Thyroid gland (tissue), 4 donors: ENCODE data around the gene SOWAHD. TPM values are rescaled to one million over a fixed set of nuclear protein-coding genes. Genes with fewer than 3 reads are reported as not detected.
A peak's percentile ranks its signal among the peaks of the same experiment; 100 is the strongest.

ENCODE experiments used
- DNase-seq, 2 donors: peaks; one replicate each; pipeline ENCODE4 v3.0.0-alpha.2; 2019
- H3K27ac ChIP-seq, 3 donors: fragments of 200-600 bp; sonication (generic); 1 replicate in 2 of 3; 2 replicates in 1 of 3; pipeline ENCODE4 v1.5.1; 2016 to 2019; ENCODE audit warnings: mild to moderate bottlenecking in 1 of 3, moderate library complexity in 1 of 3
- H3K27me3 ChIP-seq: fragments of 200-600 bp; sonication (generic); one replicate; pipeline ENCODE4 v1.5.1; 2019
- H3K36me3 ChIP-seq, 2 donors: fragments of 200-600 bp; sonication (generic); one replicate each; pipeline ENCODE4 v1.5.1; 2016 to 2019
- H3K4me1 ChIP-seq, 2 donors: fragments of 200-600 bp; sonication (generic); one replicate each; pipeline ENCODE4 v1.5.1; 2017 to 2019
- H3K4me3 ChIP-seq, 3 donors: fragments of 200-600 bp; sonication (generic); replicated peaks in 1 of 3; 1 replicate in 2 of 3; 2 replicates in 1 of 3; pipeline ENCODE4 v1.5.1; 2016; ENCODE audit warnings: mild to moderate bottlenecking in 1 of 3
- H3K9me3 ChIP-seq: fragments of 200-600 bp; sonication (generic); one replicate; pipeline ENCODE4 v1.5.1; 2017
- POLR2A ChIP-seq, 2 donors: fragments of 450-650 bp; IDR thresholded peaks; one replicate each; pipeline ENCODE4 v1.6.1; 2017; ENCODE audit warnings: antibody characterized with exemption in 2 of 2, mild to moderate bottlenecking in 2 of 2, moderate library complexity in 1 of 2
- WGBS, 2 donors: methylation state at CpG; one replicate each; pipeline ENCODE4 v1.1.5; 2017; 5-methylcytosine and 5-hydroxymethylcytosine counted together
- intact Hi-C: fragments of 100-400 bp; cut with DNase I; formaldehyde crosslinking; loops from one replicate; pipeline ENCODE4 v1.15.1; 2023
- total RNA-seq, 4 donors: library from RNA; depleted of rRNA; stranded (reverse); fragments of >200 nt; gene quantifications; one replicate each; pipeline ENCODE4 v1.2.3, GENCODE V29; 2016
- TF ChIP-seq, protein P1 (sequence below), 6 experiments: fragments of 200-600 bp in 3 of 6; fragments of 450-650 bp in 3 of 6; sonication (generic) in 3 of 6; IDR thresholded peaks; one replicate each; pipeline ENCODE4 v1.5.1; 2016 to 2019; ENCODE audit warnings: antibody characterized with exemption in 6 of 6, mild to moderate bottlenecking in 2 of 6, inconsistent platforms in 1 of 6, moderate library complexity in 1 of 6

Gene SOWAHD
- total RNA-seq, 4 donors from 2014 or later = not detected

DNA sequence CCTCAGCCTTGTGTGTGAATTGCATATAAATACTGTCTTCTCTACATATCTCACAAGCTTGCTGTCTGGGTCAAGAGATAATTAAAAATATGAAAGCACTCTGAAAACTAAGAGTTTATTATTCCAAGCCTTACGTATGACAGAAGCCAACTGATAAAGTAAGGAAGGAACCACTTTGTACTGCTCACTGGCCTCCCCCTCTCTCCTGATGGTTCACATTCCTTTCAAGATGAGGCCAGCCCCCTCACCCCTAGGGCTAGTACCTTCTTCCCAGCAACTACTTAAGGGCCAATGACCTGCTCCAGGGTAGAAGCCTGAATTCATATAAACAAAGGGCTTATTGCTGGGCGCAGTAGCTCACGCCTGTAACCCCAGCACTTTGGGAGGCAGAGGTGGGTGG, 5.4 kb upstream of the SOWAHD start:
- Histone ChIP-seq H3K36me3 (no peaks in the 10 kb centered on the region), H3K4me1 (no peaks in the 10 kb centered on the region), H3K9me3 (no peaks in the 10 kb centered on the region), H3K27me3 (no peaks in the 10 kb centered on the region), H3K27ac (no peak overlapping the region), H3K4me3 (no peak overlapping the region)
- DNase-seq = no peak
- TF ChIP-seq POLR2A (IDR thresholded peaks at IDR 0.05) = no peak
- TF ChIP-seq, protein P1, sequence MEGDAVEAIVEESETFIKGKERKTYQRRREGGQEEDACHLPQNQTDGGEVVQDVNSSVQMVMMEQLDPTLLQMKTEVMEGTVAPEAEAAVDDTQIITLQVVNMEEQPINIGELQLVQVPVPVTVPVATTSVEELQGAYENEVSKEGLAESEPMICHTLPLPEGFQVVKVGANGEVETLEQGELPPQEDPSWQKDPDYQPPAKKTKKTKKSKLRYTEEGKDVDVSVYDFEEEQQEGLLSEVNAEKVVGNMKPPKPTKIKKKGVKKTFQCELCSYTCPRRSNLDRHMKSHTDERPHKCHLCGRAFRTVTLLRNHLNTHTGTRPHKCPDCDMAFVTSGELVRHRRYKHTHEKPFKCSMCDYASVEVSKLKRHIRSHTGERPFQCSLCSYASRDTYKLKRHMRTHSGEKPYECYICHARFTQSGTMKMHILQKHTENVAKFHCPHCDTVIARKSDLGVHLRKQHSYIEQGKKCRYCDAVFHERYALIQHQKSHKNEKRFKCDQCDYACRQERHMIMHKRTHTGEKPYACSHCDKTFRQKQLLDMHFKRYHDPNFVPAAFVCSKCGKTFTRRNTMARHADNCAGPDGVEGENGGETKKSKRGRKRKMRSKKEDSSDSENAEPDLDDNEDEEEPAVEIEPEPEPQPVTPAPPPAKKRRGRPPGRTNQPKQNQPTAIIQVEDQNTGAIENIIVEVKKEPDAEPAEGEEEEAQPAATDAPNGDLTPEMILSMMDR (IDR thresholded peaks at IDR 0.05) = no peak
- intact Hi-C loops = no loop called here
- WGBS, 2 donors = 100% methylated on average over 3 of the region's 3 CpGs; no CpG with 5 or more reads in 1 of the 2 donors

DNA sequence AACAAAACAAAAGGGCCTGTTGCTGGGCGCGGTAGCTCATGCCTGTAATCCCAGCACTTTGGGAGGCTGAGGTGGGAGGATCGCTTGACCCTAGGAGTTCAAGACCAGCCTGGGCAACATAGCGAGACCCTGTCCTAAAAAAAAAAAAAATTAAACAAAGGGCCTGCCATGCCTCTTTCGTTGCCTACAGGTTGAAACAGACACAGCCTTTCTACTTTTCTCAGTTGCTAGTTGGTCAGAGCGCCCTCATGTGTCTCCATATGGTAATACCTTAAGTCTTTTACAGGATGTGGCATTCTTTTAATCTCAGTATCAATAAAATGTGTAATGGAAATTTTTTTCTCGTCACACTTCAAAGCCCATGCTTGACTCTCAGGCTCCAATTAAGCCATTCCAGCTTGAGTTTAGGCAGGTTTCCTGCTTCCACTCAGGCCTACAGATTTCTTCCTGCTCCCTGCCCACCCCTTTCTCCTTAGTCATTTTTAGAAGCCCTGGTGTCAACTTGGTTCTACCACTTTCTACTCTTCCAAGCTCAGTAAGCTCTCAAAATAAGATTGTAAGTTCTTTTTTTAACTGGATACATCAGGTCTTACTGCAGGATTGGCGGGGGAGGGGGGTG, 4.6 kb upstream of the SOWAHD start:
- Histone ChIP-seq H3K27me3 (no peaks in the 10 kb centered on the region), H3K36me3 (no peaks in the 10 kb centered on the region), H3K27ac (no peak overlapping the region), H3K9me3 (no peaks in the 10 kb centered on the region), H3K4me3 (no peak overlapping the region), H3K4me1 (no peaks in the 10 kb centered on the region)
- TF ChIP-seq, protein P1 (IDR thresholded peaks at IDR 0.05) = peak in 4 of 6 experiments; percentile 13 to 42 (median 32)
- no peak for TF ChIP-seq POLR2A (IDR thresholded peaks at IDR 0.05)
- intact Hi-C loops = no loop called here
- 37 to 51% methylated on average over 6 to 8 of the region's 8 CpGs for WGBS, 2 donors
- no peak for DNase-seq

DNA sequence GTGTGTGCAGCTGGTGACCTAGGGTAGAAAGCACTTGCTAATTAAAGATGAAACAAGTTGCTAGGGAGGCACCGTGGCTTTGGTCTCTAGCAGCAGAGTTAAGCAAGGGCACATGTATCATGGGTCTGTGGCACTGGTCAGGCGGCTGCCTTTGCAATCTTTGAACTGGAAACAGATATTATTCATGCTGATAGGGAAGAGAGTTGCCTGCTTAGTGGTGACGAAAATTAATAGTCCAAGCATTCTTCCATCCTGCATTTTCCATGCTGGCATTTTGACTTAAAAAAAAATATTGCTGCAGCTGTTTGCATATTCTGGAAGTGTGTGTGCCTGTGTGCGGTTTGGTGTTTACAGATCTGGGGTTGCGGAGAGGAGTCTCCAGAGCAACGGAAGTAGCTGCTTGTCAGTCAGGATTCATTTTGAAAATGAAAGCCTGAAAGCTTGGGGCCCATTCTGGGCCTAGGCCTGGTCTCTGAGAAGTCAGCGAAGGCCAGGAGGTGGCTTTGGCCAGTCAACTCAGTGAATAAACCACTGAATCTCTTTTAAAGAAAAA, 2.3 kb upstream of the SOWAHD start:
- no peak overlapping the region for H3K27ac ChIP-seq
- no peak for DNase-seq
- intact Hi-C loops = no loop called here

DNA sequence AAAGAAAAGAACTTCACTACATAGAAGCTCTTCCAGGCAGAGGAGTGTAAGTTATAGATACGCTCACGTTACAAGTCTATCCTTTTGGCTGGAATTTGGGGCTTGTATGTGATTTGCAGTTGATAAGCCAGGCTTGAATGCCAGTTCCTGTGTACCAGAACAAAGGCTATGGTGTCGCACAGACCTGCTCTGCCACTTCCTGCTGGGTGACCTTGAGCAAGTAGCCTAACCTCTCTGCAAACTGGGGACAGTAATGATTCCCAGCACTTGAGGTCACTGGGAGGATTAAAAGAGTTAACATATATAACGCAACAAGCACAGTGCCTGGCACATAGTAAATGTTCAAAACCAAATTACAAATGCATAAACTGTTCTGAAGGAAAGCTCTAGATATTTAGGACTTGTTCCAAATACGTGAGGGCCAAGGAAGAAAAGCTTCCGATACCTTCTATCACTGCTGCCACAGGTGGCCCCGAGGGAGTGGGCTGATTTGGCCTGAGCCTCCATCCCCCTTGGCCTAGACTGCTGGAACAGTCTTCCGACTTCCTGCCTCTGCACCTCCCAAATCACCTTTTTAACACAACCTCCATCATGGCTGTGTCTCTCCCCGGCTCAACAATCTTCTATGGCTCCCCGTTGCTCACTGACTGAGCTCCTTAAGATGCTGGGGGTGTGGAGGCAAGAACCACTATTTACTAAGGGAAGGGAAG, 1.3 kb upstream of the SOWAHD start:
- 78 to 87% methylated on average over 10 of the region's 10 CpGs for WGBS, 2 donors
- Histone ChIP-seq H3K27me3 (no peaks in the 10 kb centered on the region), H3K9me3 (no peaks in the 10 kb centered on the region), H3K4me1 (no peaks in the 10 kb centered on the region), H3K4me3 (no peak overlapping the region), H3K36me3 (no peaks in the 10 kb centered on the region), H3K27ac (no peak overlapping the region)
- intact Hi-C loops = no loop called here
- TF ChIP-seq, protein P1 (IDR thresholded peaks at IDR 0.05) = no peak
- no peak for TF ChIP-seq POLR2A (IDR thresholded peaks at IDR 0.05)
- DNase-seq = no peak

More for the DNA sequence above, 2.3 kb upstream of the SOWAHD start:
- no peaks in the 10 kb centered on the region for H3K9me3 ChIP-seq
- H3K36me3 ChIP-seq = no peaks in the 10 kb centered on the region
- no peak overlapping the region for H3K4me3 ChIP-seq
- no peaks in the 10 kb centered on the region for H3K4me1 ChIP-seq
- TF ChIP-seq, protein P1 (IDR thresholded peaks at IDR 0.05) = no peak
- TF ChIP-seq POLR2A (IDR thresholded peaks at IDR 0.05) = no peak
- no peaks in the 10 kb centered on the region for H3K27me3 ChIP-seq
- WGBS, 2 donors = 83 to 87% methylated on average over 7 of the region's 7 CpGs

DNA sequence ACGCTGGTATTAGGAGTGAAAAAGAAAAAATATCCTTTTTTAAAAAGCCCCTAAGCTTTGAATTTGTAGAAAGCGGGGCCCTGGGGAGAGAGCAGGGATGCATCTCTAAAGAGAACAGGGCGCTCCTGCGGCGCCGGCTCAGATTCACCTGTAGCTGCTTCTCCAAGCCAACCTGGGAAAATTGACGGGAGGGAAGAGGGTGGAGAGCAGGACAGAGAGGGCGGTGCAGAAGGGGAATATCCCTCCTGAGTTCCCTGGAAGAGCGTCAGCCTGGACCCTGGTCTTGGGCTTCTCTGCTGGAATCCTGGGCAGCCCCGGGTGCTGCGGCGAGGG, 776 bp upstream of the SOWAHD start:
- Histone ChIP-seq H3K27ac (no peak overlapping the region), H3K4me3 (peak overlapping the region in 1 of 3 donors; percentile 32), H3K27me3 (no peaks in the 10 kb centered on the region), H3K36me3 (no peaks in the 10 kb centered on the region), H3K4me1 (no peaks in the 10 kb centered on the region), H3K9me3 (no peaks in the 10 kb centered on the region)
- intact Hi-C loops = no loop called here
- 61 to 69% methylated on average over 9 to 10 of the region's 12 CpGs for WGBS, 2 donors
- no peak for DNase-seq
- no peak for TF ChIP-seq POLR2A (IDR thresholded peaks at IDR 0.05)
- TF ChIP-seq, protein P1 (IDR thresholded peaks at IDR 0.05) = no peak
